H9 (cell line): ENCODE measurements around the gene ZNF423. TPM values are rescaled to one million over a fixed set of nuclear protein-coding genes. Genes with fewer than 3 reads are reported as not detected.

Experiments
- DNase-seq: peaks from one replicate; pipeline ENCODE4 v3.0.0-alpha.2; 2017
- H2AFZ ChIP-seq: one replicate; pipeline ENCODE4 v1.6.1; 2013; ENCODE audit warnings: mild to moderate bottlenecking, low read length, control low read depth, moderate library complexity
- H2AK5ac ChIP-seq: 2 replicates; pipeline ENCODE4 v1.6.1; 2013; ENCODE audit warnings: low read length, control low read depth, mixed read lengths; ENCODE audit not compliant: insufficient read length
- H2BK120ac ChIP-seq: one replicate; pipeline ENCODE4 v1.6.1; 2013; ENCODE audit warnings: low read depth, mild to moderate bottlenecking, low read length, control low read depth, inconsistent platforms; ENCODE audit not compliant: poor library complexity, severe bottlenecking
- H2BK12ac ChIP-seq: 2 replicates; pipeline ENCODE4 v1.6.1; 2013; ENCODE audit warnings: low read length, control low read depth, mixed read lengths, low read depth; ENCODE audit not compliant: insufficient read length
- H2BK15ac ChIP-seq: 2 replicates; pipeline ENCODE4 v1.6.1; 2013; ENCODE audit warnings: low read depth, low read length, control low read depth
- H2BK20ac ChIP-seq: one replicate; pipeline ENCODE4 v1.6.1; 2013; ENCODE audit warnings: low read depth, mild to moderate bottlenecking, low read length, control low read depth, inconsistent platforms; ENCODE audit not compliant: poor library complexity, severe bottlenecking
- H2BK5ac ChIP-seq: 2 replicates; pipeline ENCODE4 v1.6.1; 2013; ENCODE audit warnings: low read length, control low read depth, mixed read lengths; ENCODE audit not compliant: insufficient read length
- H3K14ac ChIP-seq: 2 replicates; pipeline ENCODE4 v1.6.1; 2013; ENCODE audit warnings: low read length, control low read depth; ENCODE audit not compliant: insufficient read depth
- H3K18ac ChIP-seq: 2 replicates; pipeline ENCODE4 v1.6.1; 2013; ENCODE audit warnings: low read depth, mild to moderate bottlenecking, mixed read lengths, low read length, control low read depth; ENCODE audit not compliant: insufficient read length
- H3K23ac ChIP-seq: 2 replicates; pipeline ENCODE4 v1.6.1; 2013; ENCODE audit warnings: low read length, control low read depth, mixed read lengths, low read depth; ENCODE audit not compliant: insufficient read length
- H3K23me2 ChIP-seq: 2 replicates; pipeline ENCODE4 v1.6.1; 2013; ENCODE audit warnings: low read depth, mild to moderate bottlenecking, mixed read lengths, low read length, control low read depth; ENCODE audit not compliant: insufficient read length, poor library complexity, severe bottlenecking
- H3K27ac ChIP-seq: 2 replicates; pipeline ENCODE4 v1.5.1; 2013; ENCODE audit warnings: low read length, control low read depth, mixed read lengths, low read depth; ENCODE audit not compliant: insufficient read length
- H3K27me3 ChIP-seq: 2 replicates; pipeline ENCODE4 v1.6.1; 2013; ENCODE audit warnings: low read length, control low read depth, inconsistent platforms; ENCODE audit not compliant: insufficient read depth
- H3K4ac ChIP-seq: 2 replicates; pipeline ENCODE4 v1.6.1; 2013; ENCODE audit warnings: low read depth, mild to moderate bottlenecking, control low read depth, inconsistent platforms, low read length, moderate library complexity
- H3K4me1 ChIP-seq: 2 replicates; pipeline ENCODE4 v1.6.1; 2013; ENCODE audit warnings: low read length, control low read depth, inconsistent platforms; ENCODE audit not compliant: insufficient read depth
- H3K4me2 ChIP-seq: 2 replicates; pipeline ENCODE4 v1.6.1; 2013; ENCODE audit warnings: low read length, control low read depth, mixed read lengths; ENCODE audit not compliant: insufficient read length, insufficient read depth
- H3K56ac ChIP-seq: 2 replicates; pipeline ENCODE4 v1.6.1; 2013; ENCODE audit warnings: low read depth, mild to moderate bottlenecking, mixed read lengths, low read length, control low read depth; ENCODE audit not compliant: insufficient read length
- H3K79me1 ChIP-seq: 2 replicates; pipeline ENCODE4 v1.6.1; 2013; ENCODE audit warnings: low read depth, mild to moderate bottlenecking, moderate library complexity, low read length, control low read depth, inconsistent platforms; ENCODE audit not compliant: insufficient read depth, poor library complexity, severe bottlenecking
- H3K79me2 ChIP-seq: 2 replicates; pipeline ENCODE4 v1.6.1; 2013; ENCODE audit warnings: low read length, control low read depth, inconsistent platforms; ENCODE audit not compliant: insufficient read depth
- H3K9ac ChIP-seq: 2 replicates; pipeline ENCODE4 v1.6.1; 2013; ENCODE audit warnings: low read length, control low read depth, mixed read lengths; ENCODE audit not compliant: insufficient read length; ENCODE audit errors: extremely low read depth
- H3K9me3 ChIP-seq: one replicate; pipeline ENCODE4 v1.6.1; 2013; ENCODE audit warnings: low read depth, low read length, inconsistent platforms; ENCODE audit not compliant: control insufficient read depth
- H3T11ph ChIP-seq: one replicate; pipeline ENCODE4 v1.6.1; 2013; ENCODE audit warnings: mild to moderate bottlenecking, low read length, control low read depth, inconsistent platforms
- H4K20me1 ChIP-seq: one replicate; pipeline ENCODE4 v1.6.1; 2013; ENCODE audit not compliant: control insufficient read depth, insufficient read length, insufficient read depth
- H4K5ac ChIP-seq: 2 replicates; pipeline ENCODE4 v1.6.1; 2013; ENCODE audit warnings: low read depth, mild to moderate bottlenecking, mixed read lengths, low read length, control low read depth; ENCODE audit not compliant: insufficient read length
- H4K8ac ChIP-seq: replicated peaks from 2 replicates; pipeline ENCODE4 v1.6.1; 2013; ENCODE audit warnings: low read length, control low read depth, mixed read lengths, low read depth; ENCODE audit not compliant: insufficient read length
- H4K91ac ChIP-seq: 2 replicates; pipeline ENCODE4 v1.6.1; 2013; ENCODE audit warnings: low read depth, mild to moderate bottlenecking, moderate library complexity, mixed read lengths, low read length, control low read depth; ENCODE audit not compliant: insufficient read length
- H3K27ac Mint-ChIP-seq, 3 experiments: 2 replicates in 2 of 3; 3 replicates in 1 of 3; pipeline ENCODE4 v1.8.0; 2020 to 2021; ENCODE audit warnings: mixed read lengths in 3 of 3, mild to moderate bottlenecking in 1 of 3, moderate library complexity in 1 of 3
- H3K27me3 Mint-ChIP-seq: 2 replicates; pipeline ENCODE4 v1.8.0; 2021; ENCODE audit warnings: low read depth, mild to moderate bottlenecking, moderate library complexity, mixed read lengths
- H3K36me3 Mint-ChIP-seq, 3 experiments: 2 replicates in 2 of 3; 3 replicates in 1 of 3; pipeline ENCODE4 v1.8.0; 2020 to 2021; ENCODE audit warnings: low read depth in 3 of 3, mixed read lengths in 3 of 3; ENCODE audit not compliant: insufficient read depth in 1 of 3
- H3K4me1 Mint-ChIP-seq, 2 experiments: 2 replicates each; pipeline ENCODE4 v1.8.0; 2020; ENCODE audit warnings: mixed read lengths in 2 of 2
- H3K4me3 Mint-ChIP-seq, 2 experiments: 2 replicates in 1 of 2; 3 replicates in 1 of 2; pipeline ENCODE4 v1.8.0; 2020 to 2021; ENCODE audit warnings: mild to moderate bottlenecking in 2 of 2, mixed read lengths in 2 of 2, moderate library complexity in 1 of 2
- H3K9me3 Mint-ChIP-seq, 2 experiments: 2 replicates in 1 of 2; 3 replicates in 1 of 2; pipeline ENCODE4 v1.8.0; 2020; ENCODE audit warnings: mild to moderate bottlenecking in 2 of 2, mixed read lengths in 2 of 2, moderate library complexity in 1 of 2
- CTCF ChIP-seq: fragments of 200-600 bp; sonication (generic); conservative IDR thresholded peaks from 3 replicates; pipeline ENCODE4 v1.8.0; 2021; ENCODE audit warnings: antibody characterized with exemption, mild to moderate bottlenecking
- WGBS: extraction: QIAGEN DNeasy Blood & Tissue Kit; methylation state at CpG from one replicate; pipeline ENCODE4 v1.1.7; 2013; ENCODE audit warnings: missing lambda C conversion rate, low lambda C conversion rate, mixed read lengths; ENCODE audit not compliant: insufficient read length; ENCODE audit errors: extremely low coverage; 5-methylcytosine and 5-hydroxymethylcytosine counted together
- total RNA-seq: library from RNA; stranded (reverse); gene quantifications from 2 replicates; pipeline ENCODE4 v1.2.1, GENCODE V29; 2021

The ZNF423 gene
- total RNA-seq, 1 experiment from 2014 or later, result 51.5 TPM

GRCh38 chr16:49452578-49452977 is 403.3 kb downstream of the ZNF423 start:
- H2BK120ac ChIP-seq, result no peak overlapping the region
- H2AFZ ChIP-seq, result peak overlapping the region; percentile 98
- H2BK15ac ChIP-seq, result no peak overlapping the region
- TF ChIP-seq CTCF, result no peak
- H2BK12ac ChIP-seq, result no peak overlapping the region
- H3K14ac ChIP-seq, result peak overlapping the region; percentile 56; the same call in 1 of the 2 replicates
- H4K8ac ChIP-seq, result no peak overlapping the region
- peak; percentile 50 for DNase-seq
- H3K4me2 ChIP-seq, result no peak overlapping the region
- Mint-ChIP-seq H3K4me1 (peaks cover 17% of the 10 kb centered on the region in 2 experiments), H3K4me3 (peak overlapping the region; percentile 1 to 25; a peak in 1 of 5 replicates), H3K27me3 (peaks cover 8% of the 10 kb centered on the region), H3K36me3 (peaks cover 0 to 5% (median 0%) of the 10 kb centered on the region in 3 experiments; a peak in 2 of 7 replicates), H3K9me3 (peaks cover 0 to 4% of the 10 kb centered on the region in 2 experiments; a peak in 2 of 5 replicates), H3K27ac (0 out of 7 replicates have a peak overlapping the region, but pooled peaks of 1 of the 3 experiments have one; percentile 41)
- H3K79me1 ChIP-seq, result no peaks in the 10 kb centered on the region
- H3K9me3 ChIP-seq, result no peaks in the 10 kb centered on the region
- no peak overlapping the region for H3K23ac ChIP-seq
- no peaks in the 10 kb centered on the region for H3K23me2 ChIP-seq
- H3K56ac ChIP-seq, result no peak overlapping the region
- no peaks in the 10 kb centered on the region for H3K27me3 ChIP-seq
- no peaks in the 10 kb centered on the region for H4K20me1 ChIP-seq
- H3K4me1 ChIP-seq, result 0 out of 2 replicates have a peak, but pooled peaks cover 8% of the 10 kb centered on the region
- no peak overlapping the region for H4K5ac ChIP-seq
- H2BK20ac ChIP-seq, result no peak overlapping the region
- no peak overlapping the region for H3K4ac ChIP-seq
- WGBS, result no CpG with 5 or more reads among the region's 14 CpGs
- H3K79me2 ChIP-seq, result no peaks in the 10 kb centered on the region
- no peak overlapping the region for H2AK5ac ChIP-seq
- no peak overlapping the region for H2BK5ac ChIP-seq
- H3T11ph ChIP-seq, result no peak overlapping the region
- no peak overlapping the region for H3K27ac ChIP-seq
- H4K91ac ChIP-seq, result no peak overlapping the region
- H3K18ac ChIP-seq, result peak overlapping the region; percentile 67
- H3K9ac ChIP-seq, result no peak overlapping the region
